Small intestine (tissue), 7 donors: ENCODE results near the gene RCE1. TPM values are rescaled to one million over a fixed set of nuclear protein-coding genes. Genes with fewer than 3 reads are reported as not detected.

Experiments
- DNase-seq, 2 donors: peaks; one replicate each; pipeline versions ENCODE4 v3.0.0 to v3.0.0-alpha.2; 2013
- FAIRE-seq: peaks from 2 replicates; lab custom pipeline; 2012; peaks lifted over from hg19 to GRCh38; lab: Jason Lieb, UNC
- H3K27ac ChIP-seq, 3 donors: one replicate each; pipeline ENCODE4 v1.5.1; 2013; ENCODE audit warnings: low read length in 2 of 3, mild to moderate bottlenecking in 2 of 3, control low read depth in 1 of 3, inconsistent platforms in 1 of 3, low read depth in 1 of 3, moderate library complexity in 1 of 3
- H3K27me3 ChIP-seq, 3 donors: one replicate each; pipeline ENCODE4 v1.6.1; 2013; ENCODE audit warnings: low read length in 3 of 3, inconsistent platforms in 1 of 3; ENCODE audit not compliant: control insufficient read depth in 3 of 3, insufficient read depth in 3 of 3
- H3K36me3 ChIP-seq, 3 donors: one replicate each; pipeline ENCODE4 v1.6.1; 2013; ENCODE audit warnings: low read length in 3 of 3, inconsistent platforms in 1 of 3, low read depth in 1 of 3, mild to moderate bottlenecking in 1 of 3, moderate library complexity in 1 of 3; ENCODE audit not compliant: control insufficient read depth in 3 of 3, insufficient read depth in 2 of 3
- H3K4me1 ChIP-seq, 3 donors: one replicate each; pipeline ENCODE4 v1.6.1; 2013; ENCODE audit warnings: low read length in 2 of 3, inconsistent platforms in 1 of 3, low read depth in 1 of 3, mild to moderate bottlenecking in 1 of 3, moderate library complexity in 1 of 3; ENCODE audit not compliant: control insufficient read depth in 3 of 3, insufficient read depth in 2 of 3
- H3K4me3 ChIP-seq, 3 donors: one replicate each; pipeline ENCODE4 v1.5.1; 2013; ENCODE audit warnings: low read length in 3 of 3, control low read depth in 1 of 3, inconsistent platforms in 1 of 3, low read depth in 1 of 3, mild to moderate bottlenecking in 1 of 3, moderate library complexity in 1 of 3
- H3K9me3 ChIP-seq, 2 donors: one replicate each; pipeline ENCODE4 v1.6.1; 2013; ENCODE audit warnings: low read depth in 1 of 2, low read length in 1 of 2; ENCODE audit not compliant: control insufficient read depth in 2 of 2, insufficient read depth in 1 of 2
- WGBS, 3 donors: extraction: QIAGEN DNeasy Blood & Tissue Kit; methylation state at CpG; one replicate each; pipeline ENCODE4 v1.1.7; 2013; 5-methylcytosine and 5-hydroxymethylcytosine counted together
- polyA plus RNA-seq, 4 donors: library from polyadenylated mRNA; stranded (reverse) in 3 of 4; unstranded in 1 of 4; fragments of 200-250 nt in 3 of 4; fragments of 120-200 nt in 1 of 4; gene quantifications; one replicate each; pipeline versions ENCODE4 v1.2.1 to v1.2.3, GENCODE V29; 2013
- donor health status: healthy with polysubstance abuse.
- donor health status: control.
- donor health status: control.
- donor health status: Bipolar disorder and iron deficiency.
- donor health status: healthy.

The RCE1 gene
- polyA plus RNA-seq, 4 donors: 15.1 to 26.9 (median 20.7) TPM

DNA sequence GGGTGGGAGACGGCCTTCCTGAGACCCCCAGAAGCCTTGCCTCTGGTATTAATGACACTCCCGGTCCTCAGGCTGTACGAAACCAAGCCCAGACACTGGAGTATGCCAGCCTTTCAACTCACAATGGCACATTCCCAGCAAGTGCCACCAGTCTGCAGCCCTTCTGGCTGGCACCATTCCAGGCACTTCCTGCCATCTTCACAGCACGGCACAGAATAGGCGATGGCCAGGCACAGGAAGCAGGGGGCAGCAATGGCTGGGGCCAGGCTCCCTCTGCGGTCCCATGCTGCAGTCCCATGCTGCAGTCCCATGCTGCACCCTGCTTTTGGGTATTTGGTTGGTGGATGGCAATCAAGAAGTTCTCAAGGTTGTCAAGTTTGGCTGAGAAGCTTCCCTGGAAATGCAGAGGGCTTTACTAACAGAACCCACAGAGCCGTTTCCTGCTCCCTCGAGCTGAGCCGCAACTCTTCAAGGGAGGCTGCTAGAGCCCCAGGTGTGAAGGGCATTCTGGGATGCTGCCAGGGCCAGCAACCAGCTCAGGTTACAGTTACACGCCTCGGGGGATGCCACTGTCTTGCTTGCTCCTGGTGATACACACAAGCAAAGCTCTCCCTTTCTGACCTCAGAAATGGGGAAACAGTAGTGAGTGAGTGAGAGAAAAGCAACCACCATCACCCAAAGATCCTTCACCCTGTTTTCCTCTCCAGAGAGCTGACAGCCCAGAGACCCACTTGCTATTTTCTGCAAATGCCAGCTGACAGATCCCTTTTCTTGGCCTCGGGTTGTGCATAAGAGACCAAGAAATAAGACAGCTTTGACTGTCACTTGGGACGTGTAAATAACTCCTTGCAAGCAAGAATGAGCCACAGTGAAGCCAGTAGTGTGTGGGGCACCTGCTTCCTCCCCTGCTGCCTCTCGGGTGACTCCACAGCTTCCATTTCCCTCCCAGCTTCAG lies 37.5 kb downstream of the RCE1 start:
- FAIRE-seq: no peak
- no peaks in the 10 kb centered on the region for H3K27me3 ChIP-seq
- 64 to 71% (median 66%) methylated on average over 14 of the region's 14 CpGs for WGBS, 3 donors
- H3K9me3 ChIP-seq: no peaks in the 10 kb centered on the region
- H3K4me1 ChIP-seq: peaks cover 0 to 10% (median 0%) of the 10 kb centered on the region in 3 donors
- no peaks in the 10 kb centered on the region for H3K36me3 ChIP-seq
- no peak overlapping the region for H3K4me3 ChIP-seq
- DNase-seq: no peak
- H3K27ac ChIP-seq: no peak overlapping the region

DNA sequence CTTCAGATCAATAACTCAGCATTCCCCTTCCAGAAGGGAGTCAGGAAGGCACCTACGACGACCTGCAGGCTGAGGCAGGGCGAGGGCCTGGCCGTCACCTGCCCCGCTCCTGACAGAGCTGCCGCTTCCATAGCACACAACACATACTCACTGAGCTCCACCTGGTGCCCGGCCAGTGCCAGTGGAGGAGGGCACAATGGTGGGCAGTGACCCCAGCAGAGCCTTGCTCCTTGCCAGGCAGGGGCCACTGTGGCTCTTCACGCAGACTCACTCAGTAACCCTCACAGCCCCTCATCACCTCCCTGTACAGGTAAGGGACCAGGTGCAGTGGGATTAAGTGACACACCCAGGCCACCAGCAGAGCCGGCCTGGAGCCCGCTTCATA lies 38.2 kb downstream of the RCE1 start:
- H3K4me1 ChIP-seq: peaks cover 0 to 10% (median 0%) of the 10 kb centered on the region in 3 donors
- no peaks in the 10 kb centered on the region for H3K9me3 ChIP-seq
- WGBS, 3 donors: 92 to 93% (median 92%) methylated on average over 10 of the region's 10 CpGs
- no peak overlapping the region for H3K4me3 ChIP-seq
- H3K27ac ChIP-seq: no peak overlapping the region
- no peak for FAIRE-seq
- no peak for DNase-seq
- H3K27me3 ChIP-seq: no peaks in the 10 kb centered on the region
- no peaks in the 10 kb centered on the region for H3K36me3 ChIP-seq

DNA sequence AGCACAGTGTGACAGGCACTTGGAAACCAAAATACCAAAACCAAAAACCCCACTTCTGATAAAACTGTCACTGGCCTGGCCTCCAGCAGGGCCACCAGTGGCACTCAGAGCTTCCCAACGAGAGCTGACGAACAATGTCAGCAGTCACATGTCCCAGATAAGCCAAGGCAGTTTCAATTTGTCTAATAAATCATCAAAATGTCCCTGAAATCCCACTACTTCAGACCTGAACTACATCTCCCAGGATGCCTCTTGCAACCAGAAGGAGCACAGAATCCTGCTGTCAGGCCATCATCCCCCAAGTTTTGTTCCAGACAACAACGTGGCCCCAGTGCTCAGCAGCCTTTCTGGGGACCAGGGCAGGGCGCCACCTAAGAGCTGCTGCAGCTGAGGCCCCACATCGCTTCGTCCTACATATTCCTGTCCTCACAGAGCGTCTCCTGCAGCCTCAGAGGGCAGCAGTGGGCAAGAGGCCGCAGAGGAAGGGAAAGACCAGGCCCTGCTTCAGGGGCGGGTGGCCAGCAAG lies 38.7 kb downstream of the RCE1 start:
- H3K27me3 ChIP-seq: no peaks in the 10 kb centered on the region
- no peak for DNase-seq
- peaks cover 0 to 3% (median 0%) of the 10 kb centered on the region in 3 donors for H3K36me3 ChIP-seq
- no peaks in the 10 kb centered on the region for H3K9me3 ChIP-seq
- no peak overlapping the region for H3K27ac ChIP-seq
- FAIRE-seq: no peak
- 72 to 86% (median 85%) methylated on average over 9 of the region's 9 CpGs for WGBS, 3 donors
- H3K4me3 ChIP-seq: no peak overlapping the region
- peaks cover 0 to 10% (median 0%) of the 10 kb centered on the region in 3 donors for H3K4me1 ChIP-seq

DNA sequence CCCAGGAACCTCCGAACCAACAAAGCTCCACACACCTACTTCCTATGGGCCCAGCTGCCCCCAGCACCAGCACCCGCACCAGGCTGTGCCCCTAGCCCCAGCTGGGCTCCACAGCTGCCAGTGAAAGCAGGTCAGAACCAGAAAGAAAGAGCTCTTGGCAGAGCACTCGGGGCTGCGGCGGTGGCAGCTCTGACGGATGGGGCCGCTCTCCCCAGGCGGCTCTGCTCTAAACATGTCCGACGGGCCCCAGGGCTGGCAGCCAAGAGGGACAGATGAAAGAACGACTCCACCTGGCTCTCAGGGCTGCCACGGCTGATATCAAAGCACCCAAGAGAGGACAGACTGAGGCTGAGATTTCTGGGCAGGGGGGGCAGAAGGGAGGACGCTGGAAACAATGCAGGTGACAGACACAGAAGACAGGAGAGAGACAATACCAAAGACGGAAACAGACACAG lies 39.3 kb downstream of the RCE1 start:
- DNase-seq: no peak
- H3K27me3 ChIP-seq: no peaks in the 10 kb centered on the region
- H3K4me1 ChIP-seq: peaks cover 0 to 10% (median 0%) of the 10 kb centered on the region in 3 donors
- H3K4me3 ChIP-seq: no peak overlapping the region
- no peaks in the 10 kb centered on the region for H3K9me3 ChIP-seq
- WGBS, 3 donors: 15 to 52% (median 24%) methylated on average over 13 to 14 of the region's 14 CpGs
- FAIRE-seq: no peak
- peaks cover 0 to 3% (median 0%) of the 10 kb centered on the region in 3 donors for H3K36me3 ChIP-seq
- H3K27ac ChIP-seq: no peak overlapping the region

DNA sequence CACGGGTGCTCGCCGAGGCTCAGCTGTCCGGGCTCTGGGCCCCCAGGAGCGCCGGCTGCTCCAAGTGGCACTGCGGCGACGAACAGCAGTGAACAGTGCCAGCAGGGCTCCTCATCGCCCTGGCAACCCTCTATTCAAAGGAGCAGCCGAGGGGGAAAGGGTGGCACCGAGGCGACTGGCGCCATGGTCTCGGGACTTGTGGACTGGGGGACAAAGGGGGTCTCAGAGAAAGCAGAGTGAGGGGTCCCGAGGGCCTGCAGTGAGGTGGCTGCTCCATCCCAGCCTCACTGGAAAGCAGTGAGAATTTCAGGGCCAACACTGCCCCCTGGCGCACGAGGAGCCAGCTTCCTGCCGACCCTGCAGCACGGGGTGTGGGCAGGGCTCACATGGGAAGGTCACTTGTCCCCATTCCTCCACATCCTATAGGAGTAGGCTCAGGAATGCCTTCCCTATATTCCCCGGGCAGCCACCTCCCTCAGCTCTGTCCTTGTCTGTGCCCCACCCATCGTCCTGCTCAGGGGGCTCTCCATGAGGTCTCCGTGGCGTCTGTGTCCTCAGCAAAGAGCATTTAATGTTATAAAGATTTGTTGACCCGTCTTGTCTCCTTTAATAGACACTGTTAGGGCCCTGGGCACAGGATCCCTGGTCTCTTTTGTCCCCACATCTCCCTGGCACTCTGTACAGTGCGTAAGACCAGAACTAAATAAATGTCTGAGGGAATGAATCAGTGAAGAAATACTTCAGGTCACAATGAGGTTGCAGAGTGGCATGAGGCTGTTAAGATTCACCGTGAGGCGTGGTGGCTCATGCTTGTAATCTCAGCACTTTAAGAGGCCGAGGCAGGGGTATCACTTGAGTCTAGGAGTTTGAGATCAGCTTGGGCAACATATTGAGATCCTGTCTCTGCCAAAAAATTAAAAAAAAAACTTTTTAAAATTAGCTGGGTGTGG lies 40.0 kb downstream of the RCE1 start:
- Histone ChIP-seq H3K4me3 (no peak overlapping the region), H3K27ac (no peak overlapping the region), H3K4me1 (peaks cover 0 to 10% (median 0%) of the 10 kb centered on the region in 3 donors), H3K27me3 (no peaks in the 10 kb centered on the region), H3K36me3 (peaks cover 0 to 7% (median 0%) of the 10 kb centered on the region in 3 donors), H3K9me3 (no peaks in the 10 kb centered on the region)
- DNase-seq: peak; percentile 70 to 73
- 9 to 47% (median 30%) methylated on average over 29 of the region's 29 CpGs for WGBS, 3 donors
- no peak for FAIRE-seq

DNA sequence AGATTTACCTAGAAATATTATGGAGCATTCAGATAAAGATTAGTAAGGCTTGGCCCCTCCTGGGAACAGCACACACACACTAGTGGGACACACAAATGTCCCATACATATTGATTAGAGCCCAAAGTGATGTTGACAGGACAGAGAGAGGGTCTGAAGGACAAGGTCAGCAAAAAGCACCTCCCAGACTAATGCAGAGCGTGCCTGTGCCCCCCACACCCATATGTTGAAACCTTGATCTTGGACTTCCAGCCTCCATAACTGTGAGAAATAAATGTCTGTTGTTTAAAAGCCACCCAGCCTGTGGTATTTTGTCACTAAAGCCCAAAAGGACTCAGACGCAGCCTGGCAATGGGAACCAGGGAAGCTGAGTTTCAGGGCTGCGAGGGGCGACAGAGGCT lies 41.2 kb downstream of the RCE1 start:
- Histone ChIP-seq H3K27me3 (no peaks in the 10 kb centered on the region), H3K9me3 (no peaks in the 10 kb centered on the region), H3K4me3 (no peak overlapping the region), H3K4me1 (peaks cover 0 to 10% (median 0%) of the 10 kb centered on the region in 3 donors), H3K36me3 (peaks cover 0 to 7% (median 0%) of the 10 kb centered on the region in 3 donors), H3K27ac (no peak overlapping the region)
- DNase-seq (no peak), FAIRE-seq (no peak)
- WGBS, 3 donors: 90 to 97% (median 97%) methylated on average over 4 of the region's 4 CpGs

DNA sequence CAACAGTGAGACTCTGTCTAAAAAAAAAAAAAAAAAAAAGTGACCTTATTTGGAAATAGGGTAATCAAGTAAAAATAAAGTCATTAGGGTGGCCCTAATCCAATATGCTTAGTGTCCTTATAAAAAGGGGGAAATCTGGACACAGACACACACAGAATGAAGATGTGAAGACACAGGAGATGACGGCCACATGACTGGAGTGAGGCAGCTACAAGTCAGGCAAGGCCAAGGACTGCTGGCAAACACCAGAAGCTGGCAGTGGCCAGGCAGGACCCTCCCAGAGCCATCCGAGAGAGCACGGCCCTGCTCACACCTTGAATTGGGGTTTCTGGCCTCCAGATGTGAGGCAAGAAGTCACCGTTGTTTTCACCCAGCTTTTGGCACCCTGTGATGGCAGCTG lies 42.2 kb downstream of the RCE1 start:
- FAIRE-seq: no peak
- DNase-seq: no peak
- Histone ChIP-seq H3K27me3 (no peaks in the 10 kb centered on the region), H3K36me3 (peaks cover 0 to 7% (median 0%) of the 10 kb centered on the region in 3 donors), H3K4me1 (peaks cover 0 to 10% (median 0%) of the 10 kb centered on the region in 3 donors), H3K27ac (no peak overlapping the region), H3K9me3 (no peaks in the 10 kb centered on the region), H3K4me3 (no peak overlapping the region)
- WGBS, 3 donors: 79 to 84% (median 83%) methylated on average over 4 of the region's 4 CpGs
